NT2/D1 (cell line): ENCODE measurements around the gene COBLL1.
"Not testable (repeated sequence)": the region's sequence is repeated elsewhere in the genome, so short reads cannot be mapped to it uniquely, and the experiment has no call there.

ENCODE experiments used
- DNase-seq: peaks from one replicate; pipeline ENCODE4 v3.0.0-alpha.2; 2011; ENCODE audit warnings: low read depth, low spot score
- H3K27me3 ChIP-seq: 2 replicates; pipeline ENCODE4 v1.6.0; 2011; ENCODE audit warnings: mild to moderate bottlenecking; ENCODE audit not compliant: insufficient read length, insufficient read depth
- H3K36me3 ChIP-seq: 2 replicates; pipeline ENCODE4 v1.6.1; 2011; ENCODE audit warnings: mild to moderate bottlenecking, low read length, mixed read lengths; ENCODE audit not compliant: insufficient read depth, insufficient read length
- H3K4me1 ChIP-seq: 2 replicates; pipeline ENCODE4 v1.5.1; 2011; ENCODE audit not compliant: insufficient read depth, insufficient read length
- H3K4me3 ChIP-seq: 2 replicates; pipeline ENCODE4 v1.5.1; 2011; ENCODE audit warnings: low read depth; ENCODE audit not compliant: insufficient read length
- H3K9ac ChIP-seq: 2 replicates; pipeline ENCODE4 v1.6.0; 2011; ENCODE audit warnings: low read depth; ENCODE audit not compliant: insufficient read length
- H3K9me3 ChIP-seq: 2 replicates; pipeline ENCODE4 v1.5.1; 2011; ENCODE audit warnings: mild to moderate bottlenecking, low read length; ENCODE audit not compliant: insufficient read depth
- SUZ12 ChIP-seq: IDR thresholded peaks from 2 replicates; pipeline ENCODE4 v1.6.1; 2011; ENCODE audit not compliant: insufficient read length, insufficient read depth; ENCODE audit errors: extremely low read depth
- YY1 ChIP-seq: IDR thresholded peaks from 2 replicates; pipeline ENCODE4 v1.6.1; 2011; ENCODE audit not compliant: insufficient read length, insufficient read depth
- ZNF274 ChIP-seq: IDR thresholded peaks from 2 replicates; pipeline ENCODE4 v1.6.1; 2011; ENCODE audit warnings: mild to moderate bottlenecking, low read depth, low read length

The COBLL1 gene

DNA sequence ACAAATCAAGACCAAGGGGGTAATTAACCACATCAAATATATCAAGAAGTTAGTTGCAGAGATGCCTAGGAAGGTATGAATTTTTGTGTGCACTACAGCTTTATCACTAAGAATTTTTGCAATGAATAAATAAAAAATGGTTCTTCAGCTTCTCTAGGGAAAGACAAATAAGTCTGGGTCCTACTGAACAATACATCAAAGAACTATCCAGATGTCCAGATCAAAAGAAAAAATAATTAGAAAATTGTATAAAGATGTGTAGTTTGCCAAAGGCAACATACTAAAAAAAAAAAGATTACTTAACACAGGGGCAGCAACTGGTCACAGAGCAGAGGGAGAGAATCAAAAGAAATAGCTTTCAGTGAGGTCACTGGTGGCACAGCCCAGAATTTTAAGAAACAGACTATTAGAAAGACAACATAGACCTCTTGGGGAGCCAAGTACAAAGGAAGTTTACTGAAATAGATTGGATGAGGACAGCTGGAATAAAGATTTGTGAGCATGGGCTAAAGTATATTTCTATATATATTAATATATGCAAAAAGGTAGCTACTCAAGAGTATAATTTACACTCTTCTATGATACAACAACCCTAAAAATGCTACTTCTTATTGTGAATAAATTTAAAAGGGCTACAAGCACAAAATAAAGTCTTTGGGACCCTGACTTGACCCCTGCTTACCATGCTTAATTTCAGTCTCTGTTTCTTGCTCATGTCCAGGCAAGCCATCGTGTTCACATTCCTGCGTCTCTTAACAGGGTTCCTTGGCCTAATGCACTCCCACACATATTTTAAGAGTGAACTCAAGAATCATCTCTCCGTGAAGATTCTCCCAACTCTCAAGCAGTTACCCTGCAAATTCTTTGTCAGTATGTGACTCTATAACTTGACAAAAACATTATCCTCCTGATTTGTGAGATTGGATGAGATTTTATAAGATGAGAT is 121.4 kb downstream of the COBLL1 start:
- no peak overlapping the region for H3K4me3 ChIP-seq
- DNase-seq, result no peak
- H3K27me3 ChIP-seq, result no peaks in the 10 kb centered on the region
- no peak for TF ChIP-seq YY1
- TF ChIP-seq ZNF274, result no peak
- no peak for TF ChIP-seq SUZ12
- H3K36me3 ChIP-seq, result no peaks in the 10 kb centered on the region
- H3K9me3 ChIP-seq, result no peaks in the 10 kb centered on the region
- no peak overlapping the region for H3K9ac ChIP-seq
- no peaks in the 10 kb centered on the region for H3K4me1 ChIP-seq

DNA sequence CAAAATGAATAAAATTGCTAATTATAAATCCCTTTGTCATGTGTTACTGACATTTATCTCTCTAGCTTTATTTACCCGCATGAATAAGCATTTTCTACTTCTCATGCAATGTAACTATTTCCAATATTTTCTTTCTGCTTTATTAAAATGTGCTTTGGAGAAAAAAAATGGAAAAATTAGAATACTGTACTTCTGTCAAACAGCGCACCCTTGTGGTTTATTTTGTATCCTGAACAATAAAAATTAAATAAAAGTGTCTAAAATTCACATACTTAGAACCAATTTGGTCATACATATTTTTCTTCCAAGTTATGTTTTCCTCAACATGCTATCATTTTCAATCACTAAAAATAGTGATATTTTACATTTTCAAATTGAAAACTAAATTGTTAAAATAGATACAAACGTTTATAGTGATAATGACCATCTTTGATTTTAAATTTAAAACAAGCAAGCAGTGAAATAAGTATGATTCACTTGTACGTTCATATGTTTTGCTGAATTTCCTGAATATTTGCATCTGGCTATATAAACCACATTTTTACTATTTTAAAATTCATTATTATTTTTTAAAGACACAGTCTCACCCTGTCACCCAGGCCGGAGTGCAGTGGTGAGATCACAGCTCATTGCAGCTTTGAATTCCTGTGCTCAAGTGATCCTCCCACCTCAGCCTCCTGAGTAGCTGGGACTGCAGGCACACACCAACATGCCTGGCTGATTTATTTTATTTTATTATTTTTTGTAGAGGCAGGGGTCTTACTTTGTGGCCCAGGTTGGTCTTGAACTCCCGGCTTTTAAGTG is 124.4 kb downstream of the COBLL1 start:
- Histone ChIP-seq H3K4me1 (no peaks in the 10 kb centered on the region), H3K36me3 (no peaks in the 10 kb centered on the region), H3K9ac (no peak overlapping the region), H3K4me3 (no peak overlapping the region), H3K27me3 (no peaks in the 10 kb centered on the region), H3K9me3 (no peaks in the 10 kb centered on the region)
- no peak for DNase-seq
- TF ChIP-seq ZNF274 (no peak), SUZ12 (no peak)

DNA sequence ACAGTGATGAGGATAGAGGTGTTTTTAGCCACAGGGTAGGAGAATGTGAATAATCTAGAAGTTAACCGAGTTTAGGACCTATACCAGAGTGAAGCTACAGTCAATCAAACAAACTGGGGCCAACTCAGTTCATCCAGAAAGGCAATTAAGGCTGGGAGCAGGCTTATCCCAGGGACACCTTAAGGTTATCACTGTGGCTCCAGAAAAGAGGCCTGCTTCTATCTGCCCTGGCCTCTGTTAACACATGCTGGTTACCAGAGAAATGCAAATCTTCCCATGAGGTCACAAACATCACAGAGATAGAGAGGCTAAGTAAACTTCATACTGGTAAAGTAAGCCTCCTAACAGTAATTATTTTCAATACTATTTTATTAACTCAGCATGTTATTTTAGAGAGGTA is 127.2 kb downstream of the COBLL1 start:
- H3K9ac ChIP-seq, result no peak overlapping the region
- no peaks in the 10 kb centered on the region for H3K4me1 ChIP-seq
- no peak for DNase-seq
- H3K27me3 ChIP-seq, result no peaks in the 10 kb centered on the region
- H3K4me3 ChIP-seq, result no peak overlapping the region
- H3K9me3 ChIP-seq, result no peaks in the 10 kb centered on the region
- TF ChIP-seq YY1 (no peak), SUZ12 (no peak), ZNF274 (no peak)
- H3K36me3 ChIP-seq, result no peaks in the 10 kb centered on the region

DNA sequence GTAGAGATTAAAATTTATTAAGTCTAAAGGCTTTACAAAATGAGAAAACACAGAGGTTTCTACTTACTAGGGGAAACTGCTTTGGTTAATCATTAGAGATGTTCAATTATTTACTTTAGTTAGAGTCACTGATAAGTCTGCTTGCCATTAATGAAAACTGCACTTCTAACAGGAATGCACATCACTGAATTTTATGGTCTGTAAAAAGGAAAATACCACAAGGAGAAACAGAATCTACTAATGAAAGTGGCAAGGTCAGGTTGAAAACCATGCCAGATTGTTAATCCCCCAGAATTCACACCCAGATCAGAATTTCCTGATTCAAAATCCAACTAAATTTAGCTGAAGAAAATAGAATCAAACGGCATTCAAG is 129.9 kb downstream of the COBLL1 start:
- no peaks in the 10 kb centered on the region for H3K9me3 ChIP-seq
- DNase-seq, result no peak
- H3K36me3 ChIP-seq, result no peaks in the 10 kb centered on the region
- no peak overlapping the region for H3K9ac ChIP-seq
- no peaks in the 10 kb centered on the region for H3K27me3 ChIP-seq
- no peaks in the 10 kb centered on the region for H3K4me1 ChIP-seq
- H3K4me3 ChIP-seq, result no peak overlapping the region
- TF ChIP-seq YY1, result no peak
- TF ChIP-seq SUZ12, result no peak
- TF ChIP-seq ZNF274, result no peak

DNA sequence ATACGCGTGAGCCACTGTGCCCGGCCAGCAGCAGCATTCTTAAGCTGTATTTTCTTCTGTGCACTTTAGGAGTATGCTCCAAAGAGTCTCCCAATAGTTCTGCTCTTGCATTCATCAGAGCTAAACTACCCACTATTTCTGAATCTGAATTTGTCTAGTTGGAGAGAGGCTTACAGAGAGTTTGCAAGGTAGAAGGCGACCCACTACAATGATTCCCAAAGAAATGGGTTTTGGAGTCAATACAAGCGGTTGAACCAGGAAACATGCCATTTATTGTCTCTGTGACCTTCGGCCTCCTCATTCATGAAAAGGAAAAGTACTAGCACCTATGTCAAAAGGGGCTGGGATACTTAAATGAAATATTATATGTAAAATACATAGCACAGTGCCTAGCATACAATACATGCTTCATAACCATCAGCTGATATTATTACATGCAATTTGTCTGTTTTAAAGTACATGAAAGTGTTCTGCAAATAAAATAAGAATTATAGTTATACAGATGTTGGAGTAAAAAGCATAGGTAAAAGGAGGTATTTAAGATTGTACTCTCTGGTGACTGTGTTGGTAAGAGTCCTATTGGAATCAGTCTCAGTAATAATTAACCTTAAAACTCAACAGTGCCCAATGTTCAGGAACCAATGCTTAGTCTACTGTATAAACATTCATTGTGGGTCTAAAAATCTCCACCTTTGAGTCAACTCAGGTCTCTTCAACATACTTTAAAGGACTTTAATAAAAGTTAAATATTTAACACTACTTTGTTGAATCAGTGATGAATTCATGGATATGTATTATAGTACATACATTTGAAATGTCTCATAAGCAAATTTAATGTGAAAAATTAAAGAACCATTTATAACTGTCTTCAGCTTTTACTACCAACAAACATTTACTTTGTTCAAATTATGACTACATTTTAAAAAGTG is 130.5 kb downstream of the COBLL1 start:
- Histone ChIP-seq H3K9me3 (no peaks in the 10 kb centered on the region), H3K36me3 (no peaks in the 10 kb centered on the region), H3K4me3 (no peak overlapping the region), H3K4me1 (no peaks in the 10 kb centered on the region), H3K27me3 (no peaks in the 10 kb centered on the region), H3K9ac (no peak overlapping the region)
- TF ChIP-seq YY1, result no peak
- no peak for TF ChIP-seq SUZ12
- TF ChIP-seq ZNF274, result no peak
- no peak for DNase-seq

DNA sequence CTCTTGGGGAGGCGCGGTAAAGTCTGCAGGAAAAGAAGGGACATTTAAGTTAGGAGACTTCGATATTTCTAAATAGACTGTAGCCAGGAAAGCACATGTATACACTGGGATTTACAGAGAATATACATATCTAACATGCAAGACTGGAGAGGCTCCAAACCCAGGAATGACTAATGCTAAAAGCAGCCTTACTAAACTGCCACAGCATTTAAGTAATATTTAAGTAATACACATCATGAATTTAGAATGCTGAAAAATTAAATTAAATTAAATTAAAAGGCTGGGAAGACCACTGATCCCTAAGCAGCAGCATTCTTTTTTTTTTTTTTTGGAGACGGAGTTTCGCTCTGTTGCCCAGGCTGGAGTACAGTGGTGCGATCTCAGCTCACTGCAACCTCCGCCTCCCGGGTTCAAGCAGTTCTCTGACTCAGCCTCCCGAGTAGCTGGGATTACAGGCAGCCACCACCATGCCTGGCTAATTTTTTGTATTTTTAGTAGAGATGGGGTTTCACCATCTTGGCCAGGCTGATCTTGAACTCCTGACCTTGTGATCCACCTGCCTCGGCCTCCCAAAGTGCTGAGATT is 131.3 kb downstream of the COBLL1 start:
- not testable (repeated sequence) for H3K4me3 ChIP-seq, H3K9me3 ChIP-seq, DNase-seq, H3K27me3 ChIP-seq, H3K4me1 ChIP-seq, H3K9ac ChIP-seq, H3K36me3 ChIP-seq

DNA sequence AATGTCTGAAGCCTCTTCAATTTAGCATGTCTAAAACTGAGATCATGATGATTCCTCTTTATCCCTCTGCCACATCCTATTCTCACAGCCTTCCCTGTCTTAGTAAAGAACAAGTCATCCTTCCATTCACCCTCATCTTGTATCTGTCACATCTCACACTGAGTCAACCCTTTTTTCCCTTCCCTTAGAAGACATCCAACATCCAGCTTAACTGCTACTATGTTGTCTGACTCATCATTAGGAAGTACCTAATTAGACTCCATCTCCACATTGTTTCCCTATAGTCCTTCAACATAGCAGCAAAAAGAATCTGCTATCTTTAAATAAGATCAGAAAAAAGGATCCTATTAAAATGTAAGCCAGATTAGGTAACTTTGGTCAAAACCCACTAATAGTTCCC is 135.1 kb downstream of the COBLL1 start:
- Histone ChIP-seq H3K27me3 (no peaks in the 10 kb centered on the region), H3K4me1 (no peaks in the 10 kb centered on the region), H3K4me3 (no peak overlapping the region), H3K9ac (no peak overlapping the region), H3K9me3 (no peaks in the 10 kb centered on the region), H3K36me3 (no peaks in the 10 kb centered on the region)
- DNase-seq, result no peak
- no peak for TF ChIP-seq SUZ12
- no peak for TF ChIP-seq ZNF274
- TF ChIP-seq YY1, result no peak
